Measurements from ENCODE around the gene KLHL41. TPM values are rescaled to one million over a fixed set of nuclear protein-coding genes. Genes with fewer than 3 reads are reported as not detected.
A peak's percentile ranks its signal among the peaks of the same experiment; 100 is the strongest.

Gene KLHL41
- 6.2 TPM for total RNA-seq

- no peak for DNase-seq (ENCODE audit: low spot score)
These were observed at the start of gene KLHL41 for GRCh38 chr2:169509298-169509885. Gene KLHL41, plus strand, starts transcription at chr2:169509702. Its CDS starts 77 bp downstream, at chr2:169509779.

- no peak for DNase-seq (ENCODE audit: low spot score)
These were observed 48.4 kb upstream of the KLHL41 start for GRCh38 chr2:169461143-169461542.

GRCh38 chr2:169462896-169463695, 46.4 kb upstream of the KLHL41 start:
- no peak for DNase-seq (ENCODE audit: low spot score)

GRCh38 chr2:169464466-169464865, 45.0 kb upstream of the KLHL41 start:
- no peak for DNase-seq (ENCODE audit: low spot score)

- no peak for DNase-seq (ENCODE audit: low spot score)
These were observed 44.6 kb upstream of the KLHL41 start for GRCh38 chr2:169464882-169465281.

- no peak for DNase-seq (ENCODE audit: low spot score)
These were observed 40.7 kb upstream of the KLHL41 start for GRCh38 chr2:169468841-169469240.

GRCh38 chr2:169469952-169470572, 39.4 kb upstream of the KLHL41 start:
- no peak for DNase-seq (ENCODE audit: low spot score)

- DNase-seq (ENCODE audit: low spot score), result no peak
These were observed 37.3 kb upstream of the KLHL41 start for GRCh38 chr2:169472249-169472648.

GRCh38 chr2:169476459-169476858, 33.0 kb upstream of the KLHL41 start:
- no peak for DNase-seq (ENCODE audit: low spot score)

GRCh38 chr2:169478339-169478738, 31.2 kb upstream of the KLHL41 start:
- no peak for DNase-seq (ENCODE audit: low spot score)

GRCh38 chr2:169478745-169479256, 30.7 kb upstream of the KLHL41 start:
- no peak for DNase-seq (ENCODE audit: low spot score)

GRCh38 chr2:169479257-169480078, 30.0 kb upstream of the KLHL41 start, which contains the start of gene BBS5:
Gene BBS5, plus strand, starts transcription at chr2:169479494. Its CDS starts 60 bp downstream, at chr2:169479554.
- DNase-seq (ENCODE audit: low spot score), result peak; percentile 88

- no peak for DNase-seq (ENCODE audit: low spot score)
These were observed 29.4 kb upstream of the KLHL41 start for GRCh38 chr2:169480079-169480465.

GRCh38 chr2:169485650-169486138, 23.8 kb upstream of the KLHL41 start:
- no peak for DNase-seq (ENCODE audit: low spot score)

- DNase-seq (ENCODE audit: low spot score), result no peak
These were observed 23.0 kb upstream of the KLHL41 start for GRCh38 chr2:169486487-169486886.

GRCh38 chr2:169490834-169491233, 18.7 kb upstream of the KLHL41 start:
- no peak for DNase-seq (ENCODE audit: low spot score)

- no peak for DNase-seq (ENCODE audit: low spot score)
These were observed 18.1 kb upstream of the KLHL41 start for GRCh38 chr2:169491378-169491777.

- no peak for DNase-seq (ENCODE audit: low spot score)
These were observed 16.1 kb upstream of the KLHL41 start for GRCh38 chr2:169493360-169493759.

GRCh38 chr2:169495310-169495928, 14.1 kb upstream of the KLHL41 start:
- no peak for DNase-seq (ENCODE audit: low spot score)

GRCh38 chr2:169504651-169505050, 4.9 kb upstream of the KLHL41 start:
- no peak for DNase-seq (ENCODE audit: low spot score)

GRCh38 chr2:169507698-169508097, 1.8 kb upstream of the KLHL41 start:
- no peak for DNase-seq (ENCODE audit: low spot score)

Measured in mucosa of gallbladder (tissue), 1 donor.